ENCODE results near the gene SPATA6L.
"Not testable (repeated sequence)": the region's sequence is repeated elsewhere in the genome, so short reads cannot be mapped to it uniquely, and the experiment has no call there.

Gene SPATA6L

GRCh38 chr9:4656621-4657020 is 9.7 kb downstream of the SPATA6L start:
- intact Hi-C loops (cut with DNase I): no loop called here
- DNase-seq: no peak

- DNase-seq; intact Hi-C loops (cut with DNase I): not testable (repeated sequence)
Measured at GRCh38 chr9:4656196-4656595, 10.1 kb downstream of the SPATA6L start.

GRCh38 chr9:4654538-4654937 is 11.7 kb downstream of the SPATA6L start:
- intact Hi-C loops (cut with DNase I): no loop called here
- DNase-seq: no peak

- DNase-seq: no peak
- intact Hi-C loops (cut with DNase I): no loop called here
Measured at GRCh38 chr9:4654084-4654483, 12.2 kb downstream of the SPATA6L start.

GRCh38 chr9:4642351-4642750 is 23.9 kb downstream of the SPATA6L start:
- no peak for DNase-seq
- intact Hi-C loops (cut with DNase I): no loop called here

- intact Hi-C loops (cut with DNase I): no loop called here
- peak in 2 of 42 donors; percentile 7 to 8 for DNase-seq
Measured at GRCh38 chr9:4640027-4640426, 26.3 kb downstream of the SPATA6L start.

- no peak for DNase-seq
- intact Hi-C loops (cut with DNase I): no loop called here
Measured at GRCh38 chr9:4639420-4639819, 26.9 kb downstream of the SPATA6L start.

GRCh38 chr9:4638968-4639367 is 27.3 kb downstream of the SPATA6L start:
- DNase-seq: no peak
- intact Hi-C loops (cut with DNase I): no loop called here

- intact Hi-C loops (cut with DNase I): no loop called here
- DNase-seq: no peak
Measured at GRCh38 chr9:4630836-4631235, 35.4 kb downstream of the SPATA6L start.

GRCh38 chr9:4622016-4622415 is 44.3 kb downstream of the SPATA6L start:
- no peak for DNase-seq
- intact Hi-C loops (cut with DNase I): no loop called here

- no peak for DNase-seq
- intact Hi-C loops (cut with DNase I): no loop called here
Measured at GRCh38 chr9:4620881-4621555, 45.3 kb downstream of the SPATA6L start.

- DNase-seq: no peak
- intact Hi-C loops (cut with DNase I): no loop called here
Measured at GRCh38 chr9:4620057-4620765, 46.1 kb downstream of the SPATA6L start.

- DNase-seq: no peak
- intact Hi-C loops (cut with DNase I): no loop called here
Measured at GRCh38 chr9:4618700-4619099, 47.6 kb downstream of the SPATA6L start.

- intact Hi-C loops (cut with DNase I): no loop called here
- DNase-seq: no peak
Measured at GRCh38 chr9:4617752-4618151, 48.5 kb downstream of the SPATA6L start.

GRCh38 chr9:4615778-4616177 is 50.5 kb downstream of the SPATA6L start:
- DNase-seq: no peak
- intact Hi-C loops (cut with DNase I): no loop called here

- DNase-seq: no peak
- intact Hi-C loops (cut with DNase I): no loop called here
Measured at GRCh38 chr9:4615251-4615650, 51.0 kb downstream of the SPATA6L start.

GRCh38 chr9:4614627-4615026 is 51.7 kb downstream of the SPATA6L start:
- intact Hi-C loops (cut with DNase I): no loop called here
- no peak for DNase-seq

- peak in 3 of 42 donors; percentile 15 to 55 (median 15) for DNase-seq
- intact Hi-C loops (cut with DNase I): not testable (repeated sequence)
Measured at GRCh38 chr9:4606033-4606432, 60.2 kb downstream of the SPATA6L start.

- intact Hi-C loops (cut with DNase I): no loop called here
- peak in 35 of 42 donors; percentile 9 to 91 (median 69) for DNase-seq
Measured at GRCh38 chr9:4604678-4605095, 61.6 kb downstream of the SPATA6L start.

GRCh38 chr9:4603830-4604229 is 62.5 kb downstream of the SPATA6L start:
- intact Hi-C loops (cut with DNase I): no loop called here
- no peak for DNase-seq

- no peak for DNase-seq
- intact Hi-C loops (cut with DNase I): no loop called here
Measured at GRCh38 chr9:4600368-4600767, 65.9 kb downstream of the SPATA6L start.

Measured in head of caudate nucleus (tissue), 42 donors.